ENCODE data around the gene STEAP2. TPM values are rescaled to one million over a fixed set of nuclear protein-coding genes. Genes with fewer than 3 reads are reported as not detected.

The STEAP2 gene
- total and polyA plus RNA-seq, 2 donors (not counting 3 experiments of a cell fraction or from before 2014, with no cell fraction given) = 4.2 to 4.6 TPM

- intact Hi-C loops (cut with micrococcal nuclease) = no loop called here
- no TSS peak for BruUV-seq (replicated peaks)
- CTCF ChIA-PET = interaction anchor here (1.3 to 2.3 kb wide), 4 partner anchors 16 to 233 kb away, joined by 3 to 12 read pairs (median 4); partner anchors contain the start of gene STEAP2
Measured at GRCh38 chr7:90194911-90195809, 16.4 kb upstream of the STEAP2 start.

GRCh38 chr7:90201500-90202195, 9.9 kb upstream of the STEAP2 start:
- Histone ChIP-seq H3K9me3 (replicated peaks; ENCODE audit: control insufficient read depth, insufficient read depth, low read length) (no peaks in the 10 kb centered on the region), H4K20me1 (replicated peaks; ENCODE audit: control insufficient read depth, extremely low read depth, insufficient read depth, low read length) (no peaks in the 10 kb centered on the region), H3K9me1 (replicated peaks; ENCODE audit: control insufficient read depth, extremely low read depth, insufficient read depth, low read length) (no peaks in the 10 kb centered on the region), H2AFZ (ENCODE audit: low read depth, low read length) (no peak overlapping the region), H3K27me3 (ENCODE audit: control insufficient read depth in 2 of 2, insufficient read depth in 2 of 2, low read length in 2 of 2) (no peaks in the 10 kb centered on the region), H3K4me2 (ENCODE audit: insufficient read depth, low read length) (no peak overlapping the region), H3K9ac (replicated peaks; ENCODE audit: extremely low read depth, insufficient read depth, low read length) (no peak overlapping the region), H3K4me1 (ENCODE audit: control insufficient read depth, extremely low read depth, insufficient read depth, low read length) (no peaks in the 10 kb centered on the region), H3K79me2 (ENCODE audit: control insufficient read depth, insufficient read depth, low read length) (no peaks in the 10 kb centered on the region), H3K27ac (ENCODE audit: insufficient read depth, low read depth, low read length) (no peak overlapping the region), H3K4me3 (replicated peaks in 1 of 3; ENCODE audit: insufficient read depth in 1 of 3, low read depth in 1 of 3, low read length in 3 of 3) (no peak overlapping the region), H3K36me3 (ENCODE audit: control insufficient read depth in 2 of 2, extremely low read depth in 1 of 2, insufficient read depth in 2 of 2, low read length in 2 of 2) (no peaks in the 10 kb centered on the region)
- CTCF ChIA-PET = no interaction called here
- dilution Hi-C loops (cut with MboI; ENCODE audit: extremely low pct_ligation_motif_present, low sequenced_read_pairs) = no loop called here
- no peak for DNase-seq (ENCODE audit: low read depth, low spot score)
- POLR2A ChIA-PET = no interaction called here
- intact Hi-C loops (cut with micrococcal nuclease) = no loop called here
- no TSS peak for BruUV-seq (replicated peaks)
- TF ChIP-seq JUN (IDR thresholded peaks at IDR 0.05; ENCODE audit: borderline replicate concordance, insufficient read depth, insufficient read length, low read depth) (no peak), CTCF (IDR thresholded peaks at IDR 0.05; ENCODE audit: extremely low read depth in 1 of 2, insufficient read depth in 1 of 2, low read depth in 1 of 2, low read length in 2 of 2) (no peak), POLR2A (IDR thresholded peaks at IDR 0.05; ENCODE audit: low read depth, low read length) (no peak), EZH2 (IDR thresholded peaks at IDR 0.05; ENCODE audit: borderline replicate concordance, low read depth, low read length, severe bottlenecking) (no peak)
- peak; percentile 52 for FAIRE-seq

More at GRCh38 chr7:90194911-90195809, 16.4 kb upstream of the STEAP2 start:
- Histone ChIP-seq H2AFZ (ENCODE audit: low read depth, low read length) (no peak overlapping the region), H3K9me1 (replicated peaks; ENCODE audit: control insufficient read depth, extremely low read depth, insufficient read depth, low read length) (no peaks in the 10 kb centered on the region), H3K9ac (replicated peaks; ENCODE audit: extremely low read depth, insufficient read depth, low read length) (no peak overlapping the region), H3K4me1 (ENCODE audit: control insufficient read depth, extremely low read depth, insufficient read depth, low read length) (no peaks in the 10 kb centered on the region), H3K27me3 (ENCODE audit: control insufficient read depth in 2 of 2, insufficient read depth in 2 of 2, low read length in 2 of 2) (no peaks in the 10 kb centered on the region), H3K4me3 (replicated peaks in 1 of 3; ENCODE audit: insufficient read depth in 1 of 3, low read depth in 1 of 3, low read length in 3 of 3) (no peak overlapping the region), H3K9me3 (replicated peaks; ENCODE audit: control insufficient read depth, insufficient read depth, low read length) (no peaks in the 10 kb centered on the region), H3K4me2 (ENCODE audit: insufficient read depth, low read length) (no peak overlapping the region), H3K36me3 (ENCODE audit: control insufficient read depth in 2 of 2, extremely low read depth in 1 of 2, insufficient read depth in 2 of 2, low read length in 2 of 2) (no peaks in the 10 kb centered on the region), H3K27ac (ENCODE audit: insufficient read depth, low read depth, low read length) (no peak overlapping the region), H3K79me2 (ENCODE audit: control insufficient read depth, insufficient read depth, low read length) (no peaks in the 10 kb centered on the region), H4K20me1 (replicated peaks; ENCODE audit: control insufficient read depth, extremely low read depth, insufficient read depth, low read length) (no peaks in the 10 kb centered on the region)
- DNase-seq (ENCODE audit: low read depth, low spot score) (no peak), FAIRE-seq (no peak)
- dilution Hi-C loops (cut with MboI; ENCODE audit: extremely low pct_ligation_motif_present, low sequenced_read_pairs) = no loop called here
- POLR2A ChIA-PET = no interaction called here
- TF ChIP-seq FOS (IDR thresholded peaks at IDR 0.05; ENCODE audit: borderline replicate concordance, insufficient read depth, low read length) (no peak), POLR2A (IDR thresholded peaks at IDR 0.05; ENCODE audit: low read depth, low read length) (no peak), JUN (IDR thresholded peaks at IDR 0.05; ENCODE audit: borderline replicate concordance, insufficient read depth, insufficient read length, low read depth) (no peak), POLR2AphosphoS5 (IDR thresholded peaks at IDR 0.05; ENCODE audit: insufficient read depth, low read depth, low read length) (no peak)
